K562 (cell line): ENCODE data around the gene SMIM13.

Source experiments
- BACH1 ChIP-seq: fragments of 200-800 bp; sonication (Bioruptor generic); IDR thresholded peaks from 2 replicates; pipeline ENCODE4 v1.6.1; 2016; ENCODE audit warnings: missing genetic modification characterization, missing compliant biosample characterization
- BDP1 ChIP-seq: IDR thresholded peaks from 3 replicates; pipeline ENCODE4 v1.6.1; 2011; ENCODE audit not compliant: insufficient read length, insufficient read depth
- FOS ChIP-seq: IDR thresholded peaks from 3 replicates; pipeline ENCODE4 v1.6.1; 2011; ENCODE audit not compliant: insufficient read length; ENCODE audit errors: extremely low read depth
- FOXA1 ChIP-seq: fragments of 450-650 bp; IDR thresholded peaks from 2 replicates; pipeline ENCODE4 v1.6.1; 2016; ENCODE audit warnings: mild to moderate bottlenecking, borderline replicate concordance
- HDAC1 ChIP-seq, 2 experiments: fragments of 450-650 bp; IDR thresholded peaks; 2 replicates each; pipeline ENCODE4 v1.6.1; 2016 to 2017; ENCODE audit warnings: inconsistent platforms in 1 of 2, mild to moderate bottlenecking in 1 of 2, moderate library complexity in 1 of 2
- NRF1 ChIP-seq, 2 experiments: fragments of 450-650 bp; IDR thresholded peaks in 1 of 2; conservative IDR thresholded peaks in 1 of 2; 2 replicates each; pipeline ENCODE4 v1.6.1; 2014; ENCODE audit warnings: mild to moderate bottlenecking in 2 of 2
- U2AF1 ChIP-seq: fragments of 200-400 bp; formaldehyde crosslinking; optimal IDR thresholded peaks from 2 replicates; pipeline ENCODE3; 2017; ENCODE audit warnings: mild to moderate bottlenecking, low read depth, low read length, moderate library complexity
- ZKSCAN8 ChIP-seq: fragments of 200-800 bp; sonication (Bioruptor generic); IDR thresholded peaks from 2 replicates; pipeline ENCODE4 v1.6.1; 2016; ENCODE audit warnings: missing genetic modification characterization, missing compliant biosample characterization
- ZNF764 ChIP-seq: fragments of 250-450 bp; sonication (Bioruptor Pico); IDR thresholded peaks from 2 replicates; pipeline ENCODE4 v1.4.0; 2020; ENCODE audit warnings: low read depth, mild to moderate bottlenecking, moderate library complexity
- ZNF830 ChIP-seq: fragments of 250-450 bp; sonication (Bioruptor Pico); IDR thresholded peaks from 2 replicates; pipeline ENCODE4 v1.5.0; 2021; ENCODE audit warnings: mild to moderate bottlenecking
- TF ChIP-seq, protein P1 (sequence below): fragments of 250-450 bp; sonication (Bioruptor Pico); IDR thresholded peaks from 2 replicates; pipeline ENCODE4 v1.8.0; 2021; ENCODE audit warnings: mild to moderate bottlenecking, moderate library complexity
- TF ChIP-seq, protein P2 (sequence below), 2 experiments: IDR thresholded peaks; 2 replicates each; pipeline ENCODE4 v1.6.1; 2011; ENCODE audit warnings: borderline replicate concordance in 1 of 2, control low read depth in 1 of 2, low read depth in 1 of 2, low read length in 1 of 2, mild to moderate bottlenecking in 1 of 2, mixed read lengths in 1 of 2, moderate library complexity in 1 of 2; ENCODE audit not compliant: insufficient read depth in 1 of 2, insufficient read length in 1 of 2, poor library complexity in 1 of 2, severe bottlenecking in 1 of 2; ENCODE audit errors: extremely low read depth in 1 of 2

DNA sequence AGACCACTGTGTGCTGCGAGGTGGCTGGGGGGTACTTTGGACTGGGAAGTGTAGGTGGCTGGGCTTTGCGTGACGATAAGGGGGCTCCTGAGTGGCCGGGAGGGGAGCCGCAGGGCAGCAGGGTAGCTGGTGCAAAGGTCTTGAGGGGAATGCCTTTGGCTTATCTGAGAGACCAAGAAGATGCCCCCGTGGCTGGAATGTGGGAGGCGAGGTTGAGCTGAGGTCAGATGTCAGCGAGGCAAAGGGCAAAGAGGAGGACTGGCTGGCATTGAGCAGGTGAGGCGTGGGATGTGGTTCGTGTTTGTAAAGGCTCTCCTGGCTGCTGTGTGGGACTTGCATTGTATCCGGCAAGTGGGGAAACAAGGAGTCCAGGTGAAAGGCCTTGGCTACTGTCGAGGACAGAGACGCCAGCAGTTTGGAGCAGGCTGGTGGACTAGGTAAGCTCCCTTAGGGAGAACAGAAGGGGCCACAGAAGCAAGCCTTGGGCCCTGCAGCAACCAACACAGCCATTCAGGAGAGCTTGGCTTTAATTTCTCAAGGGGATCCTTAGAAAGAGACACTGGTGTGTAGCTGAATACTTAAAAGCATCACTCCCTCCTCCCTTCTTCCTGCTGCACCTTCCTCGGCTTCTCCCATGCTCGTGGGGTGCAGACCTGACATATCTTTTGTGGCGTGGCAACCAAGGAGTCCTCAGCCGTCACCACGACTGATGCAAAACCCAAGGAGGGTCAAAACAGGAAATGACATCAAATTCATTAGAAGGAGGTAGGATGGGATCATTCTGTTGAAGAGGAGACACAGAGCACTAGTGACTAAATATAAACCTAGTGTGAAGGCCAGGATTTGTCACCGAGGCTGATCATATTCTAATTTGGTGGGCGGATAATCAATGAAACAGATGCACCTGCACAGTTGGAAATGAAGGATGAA lies 71.3 kb downstream of the SMIM13 start:
- TF ChIP-seq HDAC1 (IDR thresholded peaks at IDR 0.05) (no peak), BDP1 (no peak), ZKSCAN8 (no peak), U2AF1 (no peak), NRF1 (conservative IDR thresholded peaks at IDR 0.05 in 1 of 2, IDR thresholded peaks at IDR 0.05 in 1 of 2) (no peak), ZNF764 (no peak), BACH1 (tag) (no peak), ZNF830 (no peak), FOS (no peak), FOXA1 (no peak)
- TF ChIP-seq, protein P1, sequence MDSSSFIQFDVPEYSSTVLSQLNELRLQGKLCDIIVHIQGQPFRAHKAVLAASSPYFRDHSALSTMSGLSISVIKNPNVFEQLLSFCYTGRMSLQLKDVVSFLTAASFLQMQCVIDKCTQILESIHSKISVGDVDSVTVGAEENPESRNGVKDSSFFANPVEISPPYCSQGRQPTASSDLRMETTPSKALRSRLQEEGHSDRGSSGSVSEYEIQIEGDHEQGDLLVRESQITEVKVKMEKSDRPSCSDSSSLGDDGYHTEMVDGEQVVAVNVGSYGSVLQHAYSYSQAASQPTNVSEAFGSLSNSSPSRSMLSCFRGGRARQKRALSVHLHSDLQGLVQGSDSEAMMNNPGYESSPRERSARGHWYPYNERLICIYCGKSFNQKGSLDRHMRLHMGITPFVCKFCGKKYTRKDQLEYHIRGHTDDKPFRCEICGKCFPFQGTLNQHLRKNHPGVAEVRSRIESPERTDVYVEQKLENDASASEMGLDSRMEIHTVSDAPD: no peak
- TF ChIP-seq, protein P2, sequence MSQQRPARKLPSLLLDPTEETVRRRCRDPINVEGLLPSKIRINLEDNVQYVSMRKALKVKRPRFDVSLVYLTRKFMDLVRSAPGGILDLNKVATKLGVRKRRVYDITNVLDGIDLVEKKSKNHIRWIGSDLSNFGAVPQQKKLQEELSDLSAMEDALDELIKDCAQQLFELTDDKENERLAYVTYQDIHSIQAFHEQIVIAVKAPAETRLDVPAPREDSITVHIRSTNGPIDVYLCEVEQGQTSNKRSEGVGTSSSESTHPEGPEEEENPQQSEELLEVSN (IDR thresholded peaks at IDR 0.05; ENCODE audit: borderline replicate concordance in 1 of 2, extremely low read depth in 1 of 2, insufficient read depth in 1 of 2, insufficient read length in 1 of 2, low read depth in 1 of 2, low read length in 1 of 2, poor library complexity in 1 of 2, severe bottlenecking in 1 of 2): no peak
